Gastrocnemius medialis (tissue), 4 donors: ENCODE data around the gene EML3. TPM values are rescaled to one million over a fixed set of nuclear protein-coding genes. Genes with fewer than 3 reads are reported as not detected.

Experiments used
- ATAC-seq, 2 donors: fragments of 150-250 bp; one replicate each; pipeline ENCODE4 v1.9.1; 2016
- DNase-seq, 2 donors: peaks; one replicate each; pipeline ENCODE4 v3.0.0-alpha.2; 2019
- H3K27ac ChIP-seq, 4 donors: fragments of 200-600 bp; sonication (generic); 1 replicate in 1 of 4; 2 replicates in 3 of 4; pipeline ENCODE4 v1.5.1; 2016 to 2018; ENCODE audit warnings: mild to moderate bottlenecking in 2 of 4, moderate library complexity in 1 of 4
- H3K27me3 ChIP-seq, 3 donors: fragments of 200-600 bp; sonication (generic) in 2 of 3; 1 replicate in 1 of 3; 2 replicates in 2 of 3; pipeline versions ENCODE4 v1.5.1 to v1.6.0; 2016 to 2019; ENCODE audit warnings: mild to moderate bottlenecking in 1 of 3, moderate library complexity in 1 of 3
- H3K36me3 ChIP-seq, 2 donors: fragments of 200-600 bp; sonication (generic) in 1 of 2; one replicate each; pipeline ENCODE4 v1.5.1; 2017 to 2018
- H3K4me1 ChIP-seq, 2 donors: fragments of 200-600 bp; sonication (generic) in 1 of 2; one replicate each; pipeline ENCODE4 v1.5.1; 2016 to 2017; ENCODE audit warnings: mild to moderate bottlenecking in 2 of 2
- H3K4me3 ChIP-seq, 4 donors: fragments of 200-600 bp; sonication (generic) in 3 of 4; 1 replicate in 1 of 4; 2 replicates in 3 of 4; pipeline ENCODE4 v1.5.1; 2016 to 2019; ENCODE audit warnings: mild to moderate bottlenecking in 2 of 4
- H3K9me3 ChIP-seq, 3 donors: fragments of 200-600 bp; sonication (generic) in 2 of 3; 1 replicate in 1 of 3; 2 replicates in 2 of 3; pipeline ENCODE4 v1.5.1; 2016 to 2019
- POLR2A ChIP-seq, 2 donors: fragments of 450-650 bp; IDR thresholded peaks; one replicate each; pipeline ENCODE4 v1.6.1; 2017; ENCODE audit warnings: antibody characterized with exemption in 2 of 2, mild to moderate bottlenecking in 2 of 2, moderate library complexity in 2 of 2
- in situ Hi-C, 4 donors: fragments of 200-750 bp; cut with MboI; loops; one replicate each; pipeline versions ENCODE4 v1.15.0 to v1.8.0; 2017; ENCODE audit warnings: low sequenced_read_pairs in 4 of 4
- intact Hi-C: fragments of 100-400 bp; cut with DNase I; formaldehyde crosslinking; loops from one replicate; pipeline ENCODE4 v1.15.1; 2023; ENCODE audit warnings: low total_unique reads
- total RNA-seq, 4 donors: library from RNA; depleted of rRNA; stranded (reverse); fragments of >200 nt; gene quantifications; one replicate each; pipeline versions ENCODE4 v1.1.0 to v1.2.3, GENCODE V29; 2016
- TF ChIP-seq, protein P1 (sequence below), 5 experiments: fragments of 450-650 bp in 3 of 5; fragments of 200-600 bp in 2 of 5; sonication (generic) in 2 of 5; IDR thresholded peaks in 4 of 5; conservative IDR thresholded peaks in 1 of 5; 1 replicate in 4 of 5; 2 replicates in 1 of 5; pipeline ENCODE4 v1.5.1; 2016 to 2019; ENCODE audit warnings: antibody characterized with exemption in 5 of 5, mild to moderate bottlenecking in 3 of 5, moderate library complexity in 3 of 5

EML3 gene, protein sequence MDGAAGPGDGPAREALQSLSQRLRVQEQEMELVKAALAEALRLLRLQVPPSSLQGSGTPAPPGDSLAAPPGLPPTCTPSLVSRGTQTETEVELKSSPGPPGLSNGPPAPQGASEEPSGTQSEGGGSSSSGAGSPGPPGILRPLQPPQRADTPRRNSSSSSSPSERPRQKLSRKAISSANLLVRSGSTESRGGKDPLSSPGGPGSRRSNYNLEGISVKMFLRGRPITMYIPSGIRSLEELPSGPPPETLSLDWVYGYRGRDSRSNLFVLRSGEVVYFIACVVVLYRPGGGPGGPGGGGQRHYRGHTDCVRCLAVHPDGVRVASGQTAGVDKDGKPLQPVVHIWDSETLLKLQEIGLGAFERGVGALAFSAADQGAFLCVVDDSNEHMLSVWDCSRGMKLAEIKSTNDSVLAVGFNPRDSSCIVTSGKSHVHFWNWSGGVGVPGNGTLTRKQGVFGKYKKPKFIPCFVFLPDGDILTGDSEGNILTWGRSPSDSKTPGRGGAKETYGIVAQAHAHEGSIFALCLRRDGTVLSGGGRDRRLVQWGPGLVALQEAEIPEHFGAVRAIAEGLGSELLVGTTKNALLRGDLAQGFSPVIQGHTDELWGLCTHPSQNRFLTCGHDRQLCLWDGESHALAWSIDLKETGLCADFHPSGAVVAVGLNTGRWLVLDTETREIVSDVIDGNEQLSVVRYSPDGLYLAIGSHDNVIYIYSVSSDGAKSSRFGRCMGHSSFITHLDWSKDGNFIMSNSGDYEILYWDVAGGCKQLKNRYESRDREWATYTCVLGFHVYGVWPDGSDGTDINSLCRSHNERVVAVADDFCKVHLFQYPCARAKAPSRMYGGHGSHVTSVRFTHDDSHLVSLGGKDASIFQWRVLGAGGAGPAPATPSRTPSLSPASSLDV
- 1 to 10 TPM; 4.7 to 7.9 (median 7.0) TPM for total RNA-seq

DNA sequence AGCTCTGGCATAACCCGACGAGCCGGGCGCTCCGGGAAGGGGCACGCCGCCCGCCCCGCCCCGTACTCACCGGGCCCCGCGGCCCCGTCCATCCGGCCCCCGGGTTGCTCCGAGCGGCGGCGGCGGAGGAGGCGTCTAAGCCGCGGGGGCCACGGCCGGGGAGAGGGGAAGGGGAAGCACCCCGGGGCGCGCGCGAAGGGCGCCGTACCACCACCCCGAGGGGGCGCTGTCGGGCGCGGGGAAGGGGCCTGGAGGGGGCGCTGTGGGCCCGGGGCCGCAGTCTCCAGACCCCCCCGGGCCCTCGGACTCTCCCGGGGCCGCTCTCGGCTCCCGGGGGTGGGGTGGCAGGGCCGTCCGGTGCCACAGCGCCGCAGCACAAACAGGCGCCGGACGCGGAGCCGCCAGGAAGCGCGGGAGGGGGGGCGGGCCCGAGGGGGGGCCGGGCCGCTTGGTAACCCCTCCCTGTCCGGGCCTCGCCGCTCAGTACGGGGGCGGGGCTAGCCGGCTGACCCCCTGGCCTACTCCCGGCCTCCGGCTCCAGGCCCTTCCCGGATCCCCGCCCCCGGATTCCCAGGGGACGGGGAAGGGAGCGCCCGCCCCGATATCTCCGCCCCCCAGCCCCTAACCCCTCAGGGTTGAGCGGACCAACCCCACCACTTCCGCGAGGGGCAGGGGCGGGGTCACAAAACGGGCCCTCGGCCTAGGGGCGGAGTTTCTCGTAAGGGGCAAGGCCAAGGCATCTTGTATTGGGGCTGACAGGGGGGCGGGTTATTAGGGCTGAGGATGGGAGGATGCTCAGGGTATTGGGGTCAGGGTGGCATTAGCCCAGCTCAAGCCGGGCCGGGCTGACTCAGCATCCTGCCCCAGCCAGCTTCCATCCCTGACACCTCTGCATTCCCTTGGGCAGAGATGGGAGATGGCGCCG, at the start of gene EML3, which contains the start of gene ROM1:
Gene EML3, minus strand, starts transcription at position 410 of the 925 bp plus-strand sequence. Its CDS starts 318 bp downstream, at position 92.
Gene ROM1, plus strand, starts transcription at position 892 of the 925 bp plus-strand sequence. Its CDS starts 25 bp downstream, at position 917.
- in situ Hi-C loops (loop anchor here in 1 of 4 donors (25.0 kb wide), 1 partner anchor 100 kb away; the partner anchor contains the start of genes BSCL2 and GNG3), intact Hi-C loops (loop anchor here (1.0 to 5.0 kb wide), 3 partner anchors 10 to 80 kb away; no protein-coding TSS in a partner anchor)
- H3K9me3 ChIP-seq, result no peaks in the 10 kb centered on the region
- DNase-seq (peak; percentile 80 to 82), ATAC-seq (peak; percentile 82 to 83)
- TF ChIP-seq, protein P1, sequence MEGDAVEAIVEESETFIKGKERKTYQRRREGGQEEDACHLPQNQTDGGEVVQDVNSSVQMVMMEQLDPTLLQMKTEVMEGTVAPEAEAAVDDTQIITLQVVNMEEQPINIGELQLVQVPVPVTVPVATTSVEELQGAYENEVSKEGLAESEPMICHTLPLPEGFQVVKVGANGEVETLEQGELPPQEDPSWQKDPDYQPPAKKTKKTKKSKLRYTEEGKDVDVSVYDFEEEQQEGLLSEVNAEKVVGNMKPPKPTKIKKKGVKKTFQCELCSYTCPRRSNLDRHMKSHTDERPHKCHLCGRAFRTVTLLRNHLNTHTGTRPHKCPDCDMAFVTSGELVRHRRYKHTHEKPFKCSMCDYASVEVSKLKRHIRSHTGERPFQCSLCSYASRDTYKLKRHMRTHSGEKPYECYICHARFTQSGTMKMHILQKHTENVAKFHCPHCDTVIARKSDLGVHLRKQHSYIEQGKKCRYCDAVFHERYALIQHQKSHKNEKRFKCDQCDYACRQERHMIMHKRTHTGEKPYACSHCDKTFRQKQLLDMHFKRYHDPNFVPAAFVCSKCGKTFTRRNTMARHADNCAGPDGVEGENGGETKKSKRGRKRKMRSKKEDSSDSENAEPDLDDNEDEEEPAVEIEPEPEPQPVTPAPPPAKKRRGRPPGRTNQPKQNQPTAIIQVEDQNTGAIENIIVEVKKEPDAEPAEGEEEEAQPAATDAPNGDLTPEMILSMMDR (IDR thresholded peaks at IDR 0.05 in 4 of 5, conservative IDR thresholded peaks at IDR 0.05 in 1 of 5), result peak in 4 of 5 experiments; percentile 91 to 99 (median 94)
- TF ChIP-seq POLR2A (IDR thresholded peaks at IDR 0.05), result no peak
- H3K27ac ChIP-seq, result peak within 1 kb of the TSS; percentile 90 to 95 (median 92)
- H3K27me3 ChIP-seq, result no peaks in the 10 kb centered on the region
- H3K36me3 ChIP-seq, result peaks cover 0 to 11% of the 10 kb centered on the region in 2 donors
- H3K4me3 ChIP-seq, result peak within 1 kb of the TSS; percentile 71 to 93 (median 86)
- H3K4me1 ChIP-seq, result peaks cover 16 to 21% of the 10 kb centered on the region in 2 donors

DNA sequence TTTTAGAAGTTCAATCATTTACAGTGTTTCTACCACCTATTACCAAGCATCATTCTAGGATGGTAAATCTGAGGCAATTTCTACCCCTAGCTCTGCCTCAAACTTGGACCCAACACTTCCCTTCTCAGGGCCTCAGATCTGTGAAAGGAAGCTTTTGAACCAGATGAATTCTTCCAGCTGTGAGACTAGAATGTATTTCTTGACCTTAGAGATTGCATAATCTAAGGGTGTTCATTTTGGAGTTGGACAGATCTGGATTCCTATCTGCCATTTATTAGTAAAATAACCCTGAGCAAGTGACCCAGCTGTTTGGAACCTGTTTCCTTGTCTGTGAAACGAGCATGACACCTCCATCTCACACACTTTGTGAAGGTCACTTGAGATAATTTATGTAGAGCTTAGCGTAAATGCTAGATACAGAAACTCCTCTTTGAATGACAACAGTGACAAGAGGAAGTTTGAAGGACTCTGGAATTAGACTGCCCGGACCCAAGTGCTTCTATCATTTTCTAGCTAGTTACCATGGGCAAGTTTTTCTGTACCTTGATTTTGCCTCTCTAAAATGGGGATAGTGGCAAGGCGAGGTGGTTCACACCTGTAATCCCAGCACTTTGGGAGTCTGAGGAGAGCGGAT, 44.3 kb upstream of the EML3 start:
- H3K9me3 ChIP-seq, result no peaks in the 10 kb centered on the region
- H3K27ac ChIP-seq, result no peak overlapping the region
- intact Hi-C loops (no loop called here), in situ Hi-C loops (no loop called here)
- H3K4me1 ChIP-seq, result peaks cover 6 to 7% of the 10 kb centered on the region in 2 donors
- no peak for DNase-seq
- no peak for ATAC-seq
- no peak for TF ChIP-seq POLR2A (IDR thresholded peaks at IDR 0.05)
- TF ChIP-seq, protein P1 (IDR thresholded peaks at IDR 0.05 in 4 of 5, conservative IDR thresholded peaks at IDR 0.05 in 1 of 5), result no peak
- no peaks in the 10 kb centered on the region for H3K27me3 ChIP-seq
- H3K4me3 ChIP-seq, result no peak overlapping the region
- H3K36me3 ChIP-seq, result no peaks in the 10 kb centered on the region

DNA sequence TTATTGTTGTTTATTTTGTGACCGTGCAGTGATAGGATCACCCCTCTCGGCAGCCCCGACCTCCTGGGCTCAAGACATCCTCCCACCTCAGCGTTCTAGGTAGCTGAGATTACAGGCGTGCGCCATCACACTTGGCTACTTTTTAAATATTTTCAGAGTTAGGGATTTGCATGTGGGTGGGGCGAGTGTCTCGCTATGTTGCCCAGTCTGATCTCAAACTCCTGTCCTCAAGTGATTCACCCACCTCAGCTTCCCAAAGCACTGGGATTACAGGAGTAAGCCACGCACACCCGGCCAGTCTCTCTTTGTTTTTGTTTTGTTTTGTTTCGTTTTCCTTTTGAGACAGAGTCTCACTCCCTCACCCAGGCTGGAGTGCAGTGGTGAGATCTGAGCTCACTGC, 41.7 kb upstream of the EML3 start:
- no peaks in the 10 kb centered on the region for H3K9me3 ChIP-seq
- peaks cover 12 to 13% of the 10 kb centered on the region in 2 donors for H3K4me1 ChIP-seq
- TF ChIP-seq, protein P1 (IDR thresholded peaks at IDR 0.05 in 4 of 5, conservative IDR thresholded peaks at IDR 0.05 in 1 of 5), result no peak
- no peak for TF ChIP-seq POLR2A (IDR thresholded peaks at IDR 0.05)
- in situ Hi-C loops, result no loop called here
- no peak overlapping the region for H3K4me3 ChIP-seq
- H3K27ac ChIP-seq, result no peak overlapping the region
- H3K27me3 ChIP-seq, result no peaks in the 10 kb centered on the region
- H3K36me3 ChIP-seq, result peaks cover 0 to 7% of the 10 kb centered on the region in 2 donors
- intact Hi-C loops, result no loop called here
- ATAC-seq (no peak), DNase-seq (no peak)
